ENCODE results near the gene ADAMTS17. TPM values are rescaled to one million over a fixed set of nuclear protein-coding genes. Genes with fewer than 3 reads are reported as not detected.

The ADAMTS17 gene
- total and polyA plus RNA-seq, 4 donors: 0.28 to 46.9 (median 9.1) TPM

GRCh38 chr15:100210338-100210737 is 131.4 kb downstream of the ADAMTS17 start:
- Histone ChIP-seq H3K36me3 (ENCODE audit: control insufficient read depth in 4 of 4, insufficient read depth in 3 of 4, low read depth in 1 of 4, low read length in 3 of 4) (no peaks in the 10 kb centered on the region), H3K27me3 (ENCODE audit: control insufficient read depth in 4 of 4, insufficient read depth in 4 of 4, low read length in 3 of 4) (no peaks in the 10 kb centered on the region), H3K9me3 (ENCODE audit: control insufficient read depth in 4 of 4, low read length in 3 of 4) (no peaks in the 10 kb centered on the region), H3K27ac (ENCODE audit: low read depth in 1 of 2, low read length in 2 of 2) (no peak overlapping the region), H3K4me3 (ENCODE audit: low read depth in 1 of 3, low read length in 3 of 3) (no peak overlapping the region), H3K4me1 (ENCODE audit: control insufficient read depth in 4 of 4, insufficient read depth in 4 of 4, low read length in 3 of 4) (peaks cover 6 to 49% (median 47%) of the 10 kb centered on the region in 4 donors), H3K9ac (ENCODE audit: low read depth in 1 of 2, low read length in 2 of 2) (no peak overlapping the region)
- no peak for TF ChIP-seq CTCF (IDR thresholded peaks at IDR 0.05; ENCODE audit: low read depth, low read length, missing input control)
- no peak for DNase-seq (ENCODE audit: low spot score)
- 78% methylated on average over 5 of the region's 5 CpGs for WGBS

- H3K9ac ChIP-seq (ENCODE audit: low read depth in 1 of 2, low read length in 2 of 2): no peak overlapping the region
- H3K27ac ChIP-seq (ENCODE audit: low read depth in 1 of 2, low read length in 2 of 2): no peak overlapping the region
- TF ChIP-seq NR2F2 (IDR thresholded peaks at IDR 0.05): no peak
- no peak for TF ChIP-seq EGR1 (IDR thresholded peaks at IDR 0.05; ENCODE audit: low read depth in 2 of 2)
- TF ChIP-seq TAF1 (conservative IDR thresholded peaks at IDR 0.05): no peak
- TF ChIP-seq YY1 (IDR thresholded peaks at IDR 0.05): peak; percentile 39
- peak; percentile 55 for TF ChIP-seq FOXA1 (IDR thresholded peaks at IDR 0.05)
- no peak for TF ChIP-seq REST (IDR thresholded peaks at IDR 0.05)
- TF ChIP-seq RAD21 (IDR thresholded peaks at IDR 0.05): peak; percentile 15 to 34
- TF ChIP-seq SP1 (IDR thresholded peaks at IDR 0.05): peak; percentile 27
- no peak for TF ChIP-seq ZBTB33 (IDR thresholded peaks at IDR 0.05)
- TF ChIP-seq ATF3 (IDR thresholded peaks at IDR 0.05): no peak
- TF ChIP-seq HNF4A (conservative IDR thresholded peaks at IDR 0.05): peak; percentile 72 to 83
- TF ChIP-seq CTCF (IDR thresholded peaks at IDR 0.05; ENCODE audit: low read depth, low read length, missing input control): no peak
- TF ChIP-seq GABPA (IDR thresholded peaks at IDR 0.05 in 1 of 2, conservative IDR thresholded peaks at IDR 0.05 in 1 of 2): no peak
- TF ChIP-seq HNF4G (IDR thresholded peaks at IDR 0.05): no peak
- peak; percentile 73 to 89 for TF ChIP-seq RXRA (IDR thresholded peaks at IDR 0.05)
- no peak for TF ChIP-seq MAX (IDR thresholded peaks at IDR 0.05)
- TF ChIP-seq JUND (IDR thresholded peaks at IDR 0.05): peak in 1 of 2 donors; percentile 33
- TF ChIP-seq FOXA2 (IDR thresholded peaks at IDR 0.05): peak; percentile 78
- no peak for DNase-seq (ENCODE audit: low spot score)
- peaks cover 2 to 38% (median 36%) of the 10 kb centered on the region in 4 donors for H3K4me1 ChIP-seq (ENCODE audit: control insufficient read depth in 4 of 4, insufficient read depth in 4 of 4, low read length in 3 of 4)
- H3K4me3 ChIP-seq (ENCODE audit: low read depth in 1 of 3, low read length in 3 of 3): no peak overlapping the region
- no peaks in the 10 kb centered on the region for H3K27me3 ChIP-seq (ENCODE audit: control insufficient read depth in 4 of 4, insufficient read depth in 4 of 4, low read length in 3 of 4)
- WGBS: 55% methylated on average over 13 of the region's 13 CpGs
- H3K9me3 ChIP-seq (ENCODE audit: control insufficient read depth in 4 of 4, low read length in 3 of 4): no peaks in the 10 kb centered on the region
- H3K36me3 ChIP-seq (ENCODE audit: control insufficient read depth in 4 of 4, insufficient read depth in 3 of 4, low read depth in 1 of 4, low read length in 3 of 4): no peaks in the 10 kb centered on the region
Observed at GRCh38 chr15:100208921-100209603, 132.7 kb downstream of the ADAMTS17 start.
